Measurements from ENCODE around the gene ZYG11A. TPM values are rescaled to one million over a fixed set of nuclear protein-coding genes. Genes with fewer than 3 reads are reported as not detected.
"Not testable (repeated sequence)": the region's sequence is repeated elsewhere in the genome, so short reads cannot be mapped to it uniquely, and the experiment has no call there.

The ZYG11A gene
- total RNA-seq, 1 donor from 2014 or later = 1.5 TPM

DNA sequence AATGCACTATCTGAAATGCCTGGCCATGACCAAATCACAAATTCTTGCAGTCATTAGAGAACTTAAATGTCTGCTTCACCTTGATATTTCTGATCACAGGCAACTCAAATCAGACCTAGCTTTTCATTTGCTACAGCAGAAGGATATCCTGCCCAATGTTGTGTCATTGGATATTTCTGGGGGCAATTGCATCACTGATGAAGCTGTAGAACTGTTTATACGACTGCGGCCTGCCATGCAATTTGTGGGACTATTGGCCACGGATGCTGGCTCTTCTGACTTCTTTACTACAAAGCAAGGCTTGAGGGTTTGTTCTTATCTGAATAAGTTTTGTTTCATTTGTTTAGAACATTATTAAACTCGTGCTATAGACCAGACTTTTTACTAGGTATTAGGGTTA lies 14.9 kb downstream of the ZYG11A start:
- POLR2A ChIA-PET = no interaction called here

DNA sequence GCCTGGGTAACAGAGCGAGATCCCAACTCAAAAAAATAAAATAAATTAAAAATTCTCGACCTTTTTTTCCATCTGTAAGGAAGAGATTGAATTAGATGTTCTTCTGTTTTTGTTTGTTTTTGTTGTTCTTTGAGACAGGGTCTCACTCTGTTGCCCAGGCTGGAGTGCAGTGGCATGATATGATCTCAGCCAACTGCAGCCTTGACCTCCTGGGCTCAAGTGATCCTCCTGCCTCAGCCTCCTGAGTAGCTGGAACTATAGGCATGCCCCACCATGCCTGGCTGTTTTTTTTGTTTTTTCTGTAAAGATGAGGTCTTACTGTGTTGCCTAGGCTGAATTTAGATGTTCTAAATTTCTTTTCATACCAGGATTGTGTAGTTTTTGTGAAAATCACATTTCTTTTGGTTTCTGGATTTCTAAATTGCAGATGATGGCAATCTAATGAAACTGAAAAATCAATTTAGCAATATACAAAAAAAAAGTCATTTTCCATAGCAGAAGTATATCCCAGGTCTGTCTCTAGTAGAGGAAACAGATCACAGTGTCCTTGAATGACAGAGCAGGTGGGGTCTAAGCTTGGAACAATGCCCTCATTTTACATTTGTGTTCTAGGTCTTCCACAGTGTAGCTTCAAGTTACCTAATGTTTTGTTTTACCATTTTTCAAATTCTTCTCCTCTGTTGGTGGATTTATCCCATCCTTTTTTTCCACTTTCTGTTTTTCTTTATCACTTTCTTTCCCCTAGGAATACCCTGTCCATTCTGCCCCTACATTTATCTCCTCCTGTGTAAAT lies 20.3 kb downstream of the ZYG11A start:
- no peaks in the 10 kb centered on the region for H3K27me3 Mint-ChIP-seq
- H3K4me3 Mint-ChIP-seq = no peak overlapping the region
- H3K4me1 Mint-ChIP-seq = no peaks in the 10 kb centered on the region
- ChIA-PET POLR2A (interaction anchor here (1.0 kb wide), 1 partner anchor 12 kb away, joined by 5 read pairs; no protein-coding TSS in a partner anchor), CTCF (no interaction called here)
- no peak overlapping the region for H3K27ac Mint-ChIP-seq
- H3K36me3 Mint-ChIP-seq (ENCODE audit: low read depth) = no peaks in the 10 kb centered on the region
- DNase-seq (no peak), ATAC-seq (ENCODE audit: low read depth) (no peak)
- H3K9me3 Mint-ChIP-seq = no peaks in the 10 kb centered on the region
- TF ChIP-seq, protein P1, sequence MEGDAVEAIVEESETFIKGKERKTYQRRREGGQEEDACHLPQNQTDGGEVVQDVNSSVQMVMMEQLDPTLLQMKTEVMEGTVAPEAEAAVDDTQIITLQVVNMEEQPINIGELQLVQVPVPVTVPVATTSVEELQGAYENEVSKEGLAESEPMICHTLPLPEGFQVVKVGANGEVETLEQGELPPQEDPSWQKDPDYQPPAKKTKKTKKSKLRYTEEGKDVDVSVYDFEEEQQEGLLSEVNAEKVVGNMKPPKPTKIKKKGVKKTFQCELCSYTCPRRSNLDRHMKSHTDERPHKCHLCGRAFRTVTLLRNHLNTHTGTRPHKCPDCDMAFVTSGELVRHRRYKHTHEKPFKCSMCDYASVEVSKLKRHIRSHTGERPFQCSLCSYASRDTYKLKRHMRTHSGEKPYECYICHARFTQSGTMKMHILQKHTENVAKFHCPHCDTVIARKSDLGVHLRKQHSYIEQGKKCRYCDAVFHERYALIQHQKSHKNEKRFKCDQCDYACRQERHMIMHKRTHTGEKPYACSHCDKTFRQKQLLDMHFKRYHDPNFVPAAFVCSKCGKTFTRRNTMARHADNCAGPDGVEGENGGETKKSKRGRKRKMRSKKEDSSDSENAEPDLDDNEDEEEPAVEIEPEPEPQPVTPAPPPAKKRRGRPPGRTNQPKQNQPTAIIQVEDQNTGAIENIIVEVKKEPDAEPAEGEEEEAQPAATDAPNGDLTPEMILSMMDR (IDR thresholded peaks at IDR 0.05) = no peak
- intact Hi-C loops (cut with micrococcal nuclease) = no loop called here

More for the DNA sequence above, 14.9 kb downstream of the ZYG11A start:
- ATAC-seq (ENCODE audit: low read depth) (no peak), DNase-seq (no peak)
- intact Hi-C loops (cut with micrococcal nuclease) = no loop called here
- Mint-ChIP-seq H3K4me3 (no peak overlapping the region), H3K36me3 (ENCODE audit: low read depth) (no peaks in the 10 kb centered on the region), H3K9me3 (no peaks in the 10 kb centered on the region), H3K27me3 (no peaks in the 10 kb centered on the region), H3K27ac (no peak overlapping the region), H3K4me1 (no peaks in the 10 kb centered on the region)
- CTCF ChIA-PET = no interaction called here
- TF ChIP-seq, protein P1 (IDR thresholded peaks at IDR 0.05) = no peak

DNA sequence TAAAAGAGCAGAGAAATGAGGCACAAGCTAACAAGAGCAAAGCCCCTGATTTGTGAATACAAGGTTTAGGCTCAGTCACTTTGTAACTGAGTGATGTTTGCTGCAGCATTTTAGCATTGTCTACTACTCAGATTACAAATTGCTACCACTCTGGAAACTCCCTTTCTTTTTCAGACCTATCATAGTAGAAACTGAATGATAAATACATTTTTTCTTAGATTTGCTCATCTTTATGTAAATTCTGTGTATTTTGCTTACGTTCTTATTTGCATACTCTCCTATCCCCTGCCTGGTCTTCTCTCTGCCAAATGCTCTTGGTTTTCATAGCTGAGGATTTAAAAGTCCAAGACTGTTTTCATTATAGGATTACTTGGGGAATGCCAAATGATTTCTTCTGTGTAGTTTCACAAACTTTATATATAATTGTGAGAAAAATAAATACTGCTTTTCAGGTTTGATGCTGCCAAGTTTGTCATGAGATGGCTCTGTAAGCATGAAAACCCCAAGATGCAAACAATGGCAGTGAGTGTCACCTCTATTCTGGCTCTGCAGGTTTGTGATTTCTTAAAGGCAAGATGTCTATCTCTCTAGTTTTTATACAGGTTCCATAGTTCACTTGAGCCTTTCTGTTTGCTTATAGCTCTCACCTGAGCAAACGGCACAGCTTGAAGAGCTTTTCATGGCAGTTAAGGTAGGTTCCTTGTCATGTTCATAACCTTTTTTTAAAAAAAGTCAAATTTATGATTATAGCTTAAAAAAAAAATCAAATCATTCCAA lies 24.7 kb downstream of the ZYG11A start:
- no peak for DNase-seq
- Mint-ChIP-seq H3K27ac (no peak overlapping the region), H3K9me3 (no peaks in the 10 kb centered on the region), H3K27me3 (peaks cover 3% of the 10 kb centered on the region), H3K4me3 (no peak overlapping the region), H3K4me1 (no peaks in the 10 kb centered on the region), H3K36me3 (ENCODE audit: low read depth) (no peaks in the 10 kb centered on the region)
- intact Hi-C loops (cut with micrococcal nuclease) = no loop called here
- TF ChIP-seq, protein P1 (IDR thresholded peaks at IDR 0.05) = no peak
- CTCF ChIA-PET = no interaction called here
- peak; percentile 34 for ATAC-seq (ENCODE audit: low read depth)
- POLR2A ChIA-PET = interaction anchor here (0.6 kb wide), 1 partner anchor 60 kb away, joined by 5 read pairs; the partner anchor contains the start of gene SCP2

DNA sequence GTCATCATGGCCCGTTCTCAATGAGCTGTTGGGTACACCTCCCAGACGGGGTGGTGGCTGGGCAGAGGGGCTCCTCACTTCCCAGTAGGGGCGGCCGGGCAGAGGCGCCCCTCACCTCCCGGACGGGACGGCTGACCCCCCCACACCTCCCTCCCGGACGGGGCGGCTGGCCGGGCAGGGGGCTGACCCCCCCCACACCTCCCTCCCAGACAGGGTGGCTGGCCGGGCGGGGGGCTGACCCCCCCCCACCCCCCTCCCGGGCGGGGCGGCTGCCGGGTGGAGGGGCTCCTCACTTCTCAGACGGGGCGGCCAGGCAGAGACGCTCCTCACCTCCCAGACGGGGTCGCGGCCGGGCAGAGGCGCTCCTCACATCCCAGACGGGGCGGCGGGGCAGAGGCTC lies 27.2 kb downstream of the ZYG11A start:
- H3K9me3 Mint-ChIP-seq; DNase-seq; ATAC-seq (ENCODE audit: low read depth); CTCF ChIA-PET; H3K27ac Mint-ChIP-seq; H3K27me3 Mint-ChIP-seq; H3K4me3 Mint-ChIP-seq; H3K4me1 Mint-ChIP-seq; intact Hi-C loops (cut with micrococcal nuclease); POLR2A ChIA-PET; H3K36me3 Mint-ChIP-seq (ENCODE audit: low read depth): not testable (repeated sequence)

GRCh38 chr1:52876843-52877242 lies 34.3 kb downstream of the ZYG11A start:
- no peaks in the 10 kb centered on the region for H3K4me1 Mint-ChIP-seq
- intact Hi-C loops (cut with micrococcal nuclease) = no loop called here
- POLR2A ChIA-PET = no interaction called here
- TF ChIP-seq, protein P1 (IDR thresholded peaks at IDR 0.05) = no peak
- no peak for DNase-seq
- ATAC-seq (ENCODE audit: low read depth) = no peak
- H3K9me3 Mint-ChIP-seq = no peaks in the 10 kb centered on the region
- no peak overlapping the region for H3K27ac Mint-ChIP-seq
- no peak overlapping the region for H3K4me3 Mint-ChIP-seq
- CTCF ChIA-PET = no interaction called here
- H3K27me3 Mint-ChIP-seq = no peaks in the 10 kb centered on the region
- H3K36me3 Mint-ChIP-seq (ENCODE audit: low read depth) = no peaks in the 10 kb centered on the region

All from activated B cell treated with CpG ODN at 0.5 μM for 24 hours (primary cell).